CD8-positive, alpha-beta memory T cell (primary cell): ENCODE measurements around the gene ALPL. TPM values are rescaled to one million over a fixed set of nuclear protein-coding genes. Genes with fewer than 3 reads are reported as not detected.

ENCODE experiments used
- CTCF ChIA-PET: fragments of 350-600 bp; sonication (Branson Sonifier 250); formaldehyde crosslinking; loops from one replicate; lab custom pipeline; 2021; ENCODE audit warnings: antibody characterized with exemption; lab: Charles Lee
- POLR2A ChIA-PET: fragments of 350-600 bp; sonication (Branson Sonifier 250); formaldehyde crosslinking; loops from one replicate; lab custom pipeline; 2021; ENCODE audit warnings: antibody characterized with exemption; lab: Charles Lee
- DNase-seq, 5 donors: peaks; one replicate each; pipeline versions ENCODE4 v3.0.0 to v3.0.0-alpha.2; 2020 to 2022; ENCODE audit warnings: mixed read lengths in 1 of 5
- H3K27ac ChIP-seq: one replicate; pipeline ENCODE4 v1.7.0; 2013; ENCODE audit warnings: low read depth, mild to moderate bottlenecking, low read length, moderate library complexity
- H3K27me3 ChIP-seq: 2 replicates; pipeline ENCODE4 v1.7.0; 2013; ENCODE audit warnings: low read length, mild to moderate bottlenecking; ENCODE audit not compliant: insufficient read depth, poor library complexity, severe bottlenecking
- H3K36me3 ChIP-seq: 2 replicates; pipeline ENCODE4 v1.7.0; 2013; ENCODE audit warnings: mild to moderate bottlenecking, low read length, moderate library complexity; ENCODE audit not compliant: insufficient read depth
- H3K4me1 ChIP-seq: 2 replicates; pipeline ENCODE4 v1.7.0; 2013; ENCODE audit warnings: mild to moderate bottlenecking, low read length, moderate library complexity; ENCODE audit not compliant: insufficient read depth
- H3K4me3 ChIP-seq: 2 replicates; pipeline ENCODE4 v1.7.0; 2013; ENCODE audit warnings: mild to moderate bottlenecking, low read length
- H3K9me3 ChIP-seq: 2 replicates; pipeline ENCODE4 v1.7.0; 2013; ENCODE audit warnings: mild to moderate bottlenecking, low read length
- H3K27ac Mint-ChIP-seq, 8 donors: one replicate each; pipeline ENCODE4 v1.8.0; 2020 to 2021; ENCODE audit warnings: mixed read lengths in 8 of 8, mild to moderate bottlenecking in 6 of 8, inconsistent platforms in 3 of 8, moderate library complexity in 3 of 8
- H3K27me3 Mint-ChIP-seq, 2 donors: one replicate each; pipeline ENCODE4 v1.8.0; 2020 to 2021; ENCODE audit warnings: mixed read lengths in 2 of 2, mild to moderate bottlenecking in 1 of 2, moderate library complexity in 1 of 2
- H3K36me3 Mint-ChIP-seq, 3 donors: one replicate each; pipeline ENCODE4 v1.8.0; 2020 to 2021; ENCODE audit warnings: mixed read lengths in 3 of 3, inconsistent platforms in 1 of 3, mild to moderate bottlenecking in 1 of 3
- H3K4me1 Mint-ChIP-seq, 3 donors: one replicate each; pipeline ENCODE4 v1.8.0; 2020 to 2021; ENCODE audit warnings: mixed read lengths in 3 of 3, inconsistent platforms in 1 of 3, mild to moderate bottlenecking in 1 of 3
- H3K4me3 Mint-ChIP-seq, 7 donors: one replicate each; pipeline ENCODE4 v1.8.0; 2020 to 2021; ENCODE audit warnings: mixed read lengths in 7 of 7, mild to moderate bottlenecking in 6 of 7, moderate library complexity in 4 of 7, inconsistent platforms in 2 of 7
- H3K9me3 Mint-ChIP-seq, 5 donors: one replicate each; pipeline ENCODE4 v1.8.0; 2020 to 2022; ENCODE audit warnings: mixed read lengths in 5 of 5, mild to moderate bottlenecking in 3 of 5, moderate library complexity in 2 of 5, inconsistent platforms in 1 of 5
- polyA plus RNA-seq: library from polyadenylated mRNA; unstranded; fragments of 300-500 nt; fragmentation: Illumina TruSeq; gene quantifications from one replicate; pipeline ENCODE4 v1.2.3, GENCODE V29; 2021
- total RNA-seq, 2 experiments: library from RNA; stranded (reverse); gene quantifications; one replicate each; pipeline ENCODE4 v1.2.3, GENCODE V29; 2021

Gene ALPL
- total and polyA plus RNA-seq, 3 experiments from 2014 or later: not detected

- Mint-ChIP-seq H3K4me3 (no peak overlapping the region), H3K27me3 (peaks cover 8 to 23% of the 10 kb centered on the region in 2 donors), H3K36me3 (no peaks in the 10 kb centered on the region), H3K4me1 (no peaks in the 10 kb centered on the region), H3K9me3 (no peaks in the 10 kb centered on the region), H3K27ac (peak overlapping the region in 1 of 8 donors; percentile 50)
- ChIA-PET POLR2A (no interaction called here), CTCF (no interaction called here)
- Histone ChIP-seq H3K9me3 (no peaks in the 10 kb centered on the region), H3K36me3 (no peaks in the 10 kb centered on the region), H3K4me3 (no peak overlapping the region), H3K4me1 (no peaks in the 10 kb centered on the region), H3K27me3 (no peaks in the 10 kb centered on the region), H3K27ac (no peak overlapping the region)
- DNase-seq: no peak
These were observed 66.2 kb downstream of the ALPL start for GRCh38 chr1:21575351-21575942.

DNA sequence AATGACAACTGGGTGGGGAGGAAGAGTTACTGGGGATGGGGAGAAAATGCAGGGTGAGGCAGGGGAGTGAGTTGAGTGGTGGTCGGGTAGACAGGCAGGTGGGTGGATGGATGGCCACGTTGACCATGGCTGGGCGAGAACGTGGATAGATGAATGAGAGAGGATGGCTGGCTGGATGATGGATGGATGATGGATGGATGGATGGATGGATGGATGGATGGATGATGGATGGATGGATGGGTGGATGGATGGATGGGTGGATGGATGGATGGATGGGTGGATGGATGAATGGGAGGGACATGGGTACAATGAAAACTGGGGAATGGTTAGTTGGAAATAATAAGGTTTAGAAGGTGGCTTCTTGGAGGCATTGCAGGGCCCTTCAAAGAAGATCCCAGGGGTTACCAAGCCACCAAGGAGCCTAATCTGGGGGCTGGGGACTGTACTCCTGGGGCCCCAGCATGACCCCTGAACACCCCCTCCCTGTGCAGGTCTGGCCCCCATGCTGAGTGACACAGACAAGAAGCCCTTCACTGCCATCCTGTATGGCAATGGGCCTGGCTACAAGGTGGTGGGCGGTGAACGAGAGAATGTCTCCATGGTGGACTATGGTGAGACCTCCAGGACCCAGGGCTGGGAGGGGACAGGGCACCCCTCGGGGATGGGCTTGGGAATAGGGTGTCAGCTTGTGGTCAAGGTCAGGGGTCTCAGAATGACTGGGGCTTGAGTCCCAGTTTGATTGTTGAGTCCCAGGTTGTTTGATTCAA is 67.0 kb downstream of the ALPL start:
- Mint-ChIP-seq H3K36me3 (no peaks in the 10 kb centered on the region), H3K27ac (no peak overlapping the region), H3K4me1 (no peaks in the 10 kb centered on the region), H3K4me3 (no peak overlapping the region), H3K9me3 (no peaks in the 10 kb centered on the region), H3K27me3 (peaks cover 8 to 23% of the 10 kb centered on the region in 2 donors)
- no peaks in the 10 kb centered on the region for H3K4me1 ChIP-seq
- no peak overlapping the region for H3K4me3 ChIP-seq
- H3K27ac ChIP-seq: no peak overlapping the region
- no peaks in the 10 kb centered on the region for H3K9me3 ChIP-seq
- no peak for DNase-seq
- no peaks in the 10 kb centered on the region for H3K36me3 ChIP-seq
- ChIA-PET POLR2A (no interaction called here), CTCF (no interaction called here)
- H3K27me3 ChIP-seq: no peaks in the 10 kb centered on the region

DNA sequence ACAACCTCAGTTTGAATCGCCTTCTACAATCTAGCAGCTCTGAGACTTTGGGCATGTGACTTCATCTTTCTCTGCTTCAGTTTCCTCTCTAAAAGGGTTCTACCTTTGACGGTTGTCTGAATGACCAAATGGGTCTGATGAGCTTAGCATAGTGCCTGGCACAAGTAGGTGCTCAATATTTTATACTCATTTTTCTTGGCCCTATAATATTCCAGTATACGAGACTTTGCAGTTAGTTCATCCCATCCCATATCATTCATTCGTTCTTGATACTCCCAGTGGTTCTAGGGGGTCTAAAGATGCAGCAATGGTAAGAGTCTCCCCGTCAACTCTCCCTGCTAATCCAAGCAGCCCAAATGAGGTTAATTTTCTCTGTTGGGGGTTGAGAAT is 67.6 kb downstream of the ALPL start:
- Mint-ChIP-seq H3K4me1 (no peaks in the 10 kb centered on the region), H3K36me3 (no peaks in the 10 kb centered on the region), H3K4me3 (no peak overlapping the region), H3K9me3 (no peaks in the 10 kb centered on the region), H3K27ac (no peak overlapping the region), H3K27me3 (peaks cover 6 to 23% of the 10 kb centered on the region in 2 donors)
- Histone ChIP-seq H3K4me1 (no peaks in the 10 kb centered on the region), H3K27me3 (no peaks in the 10 kb centered on the region), H3K36me3 (no peaks in the 10 kb centered on the region), H3K27ac (no peak overlapping the region), H3K9me3 (no peaks in the 10 kb centered on the region), H3K4me3 (no peak overlapping the region)
- ChIA-PET CTCF (no interaction called here), POLR2A (no interaction called here)
- no peak for DNase-seq

- no peaks in the 10 kb centered on the region for H3K4me1 Mint-ChIP-seq
- Histone ChIP-seq H3K36me3 (no peaks in the 10 kb centered on the region), H3K27me3 (no peaks in the 10 kb centered on the region), H3K9me3 (no peaks in the 10 kb centered on the region), H3K27ac (no peak overlapping the region), H3K4me1 (no peaks in the 10 kb centered on the region), H3K4me3 (no peak overlapping the region)
- no peaks in the 10 kb centered on the region for H3K36me3 Mint-ChIP-seq
- DNase-seq: no peak
- CTCF ChIA-PET: no interaction called here
- no peaks in the 10 kb centered on the region for H3K9me3 Mint-ChIP-seq
- H3K27me3 Mint-ChIP-seq: peaks cover 6 to 23% of the 10 kb centered on the region in 2 donors
- POLR2A ChIA-PET: no interaction called here
- H3K4me3 Mint-ChIP-seq: no peak overlapping the region
- H3K27ac Mint-ChIP-seq: no peak overlapping the region
These were observed 68.1 kb downstream of the ALPL start for GRCh38 chr1:21577324-21577723.

DNA sequence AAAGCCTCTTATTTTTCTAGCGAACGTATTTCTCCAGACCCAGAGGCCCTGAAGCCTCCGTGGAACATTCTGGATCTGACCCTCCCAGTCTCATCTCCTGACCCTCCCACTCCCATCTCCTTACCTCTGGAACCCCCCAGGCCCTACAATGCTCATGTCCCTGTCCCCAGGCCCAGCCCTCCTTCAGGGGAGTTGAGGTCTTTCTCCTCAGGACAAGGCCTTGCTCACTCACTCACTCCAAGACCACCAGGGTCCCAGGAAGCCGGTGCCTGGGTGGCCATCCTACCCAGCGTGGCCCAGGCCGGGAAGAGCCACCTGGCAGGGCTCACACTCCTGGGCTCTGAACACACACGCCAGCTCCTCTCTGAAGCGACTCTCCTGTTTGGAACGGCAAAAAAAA is 68.7 kb downstream of the ALPL start:
- Histone ChIP-seq H3K36me3 (no peaks in the 10 kb centered on the region), H3K4me1 (no peaks in the 10 kb centered on the region), H3K27ac (no peak overlapping the region), H3K27me3 (no peaks in the 10 kb centered on the region), H3K9me3 (no peaks in the 10 kb centered on the region), H3K4me3 (no peak overlapping the region)
- ChIA-PET POLR2A (no interaction called here), CTCF (no interaction called here)
- no peaks in the 10 kb centered on the region for H3K9me3 Mint-ChIP-seq
- no peak overlapping the region for H3K4me3 Mint-ChIP-seq
- H3K4me1 Mint-ChIP-seq: no peaks in the 10 kb centered on the region
- peaks cover 9 to 26% of the 10 kb centered on the region in 2 donors for H3K27me3 Mint-ChIP-seq
- H3K36me3 Mint-ChIP-seq: no peaks in the 10 kb centered on the region
- H3K27ac Mint-ChIP-seq: no peak overlapping the region
- no peak for DNase-seq

DNA sequence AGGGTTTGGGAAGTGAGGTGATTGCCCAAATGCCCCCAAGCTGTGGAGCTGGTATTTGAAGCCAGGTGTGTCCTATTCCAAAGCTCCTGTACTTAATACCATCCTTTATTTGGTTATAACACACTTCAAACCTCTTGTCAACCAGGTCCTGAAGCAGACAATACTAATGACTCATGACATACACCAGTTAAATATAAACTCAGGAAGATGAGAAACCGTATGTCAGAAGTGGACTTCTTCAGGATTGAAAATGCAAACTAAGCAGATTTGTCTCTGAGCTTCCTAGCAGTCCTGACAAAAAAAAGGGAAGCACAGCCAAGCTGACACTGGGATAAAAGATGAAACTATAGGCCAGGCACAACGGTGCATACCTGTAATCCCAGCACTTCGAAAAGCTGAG is 70.6 kb downstream of the ALPL start:
- no peaks in the 10 kb centered on the region for H3K4me1 ChIP-seq
- H3K4me3 ChIP-seq: no peak overlapping the region
- Mint-ChIP-seq H3K4me1 (no peaks in the 10 kb centered on the region), H3K9me3 (no peaks in the 10 kb centered on the region), H3K27me3 (peaks cover 7 to 20% of the 10 kb centered on the region in 2 donors), H3K27ac (no peak overlapping the region), H3K4me3 (no peak overlapping the region), H3K36me3 (no peaks in the 10 kb centered on the region)
- H3K36me3 ChIP-seq: no peaks in the 10 kb centered on the region
- ChIA-PET POLR2A (no interaction called here), CTCF (no interaction called here)
- no peak for DNase-seq
- H3K27ac ChIP-seq: no peak overlapping the region
- H3K9me3 ChIP-seq: no peaks in the 10 kb centered on the region
- H3K27me3 ChIP-seq: no peaks in the 10 kb centered on the region

- no peak overlapping the region for H3K27ac ChIP-seq
- CTCF ChIA-PET: no interaction called here
These were observed 74.9 kb downstream of the ALPL start for GRCh38 chr1:21584096-21584495.

DNA sequence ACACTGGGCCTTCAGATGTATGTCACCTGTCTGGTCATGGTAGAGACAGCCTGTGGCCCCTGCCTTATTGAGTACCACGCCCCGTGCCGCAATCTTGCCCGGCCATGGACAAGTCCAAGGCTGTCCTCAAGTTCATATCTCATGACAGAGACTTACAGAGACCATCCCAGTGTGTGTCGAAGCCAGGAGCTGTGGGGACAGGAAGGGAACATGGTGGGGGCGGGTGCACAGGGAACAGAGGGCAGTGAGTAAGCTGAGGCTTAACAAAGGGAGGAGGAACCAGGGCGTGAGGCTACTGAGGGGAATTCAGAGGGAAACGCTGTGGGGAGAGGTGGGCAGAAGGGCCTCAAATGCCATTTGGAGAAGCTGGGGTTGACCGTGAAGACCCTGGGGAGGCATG is 75.8 kb downstream of the ALPL start:
- H3K4me1 Mint-ChIP-seq: no peaks in the 10 kb centered on the region
- no peaks in the 10 kb centered on the region for H3K36me3 Mint-ChIP-seq

More at GRCh38 chr1:21584096-21584495, 74.9 kb downstream of the ALPL start:
- Mint-ChIP-seq H3K9me3 (no peaks in the 10 kb centered on the region), H3K27me3 (peaks cover 11 to 28% of the 10 kb centered on the region in 2 donors), H3K27ac (no peak overlapping the region), H3K36me3 (no peaks in the 10 kb centered on the region), H3K4me3 (no peak overlapping the region), H3K4me1 (no peaks in the 10 kb centered on the region)
- POLR2A ChIA-PET: no interaction called here
- Histone ChIP-seq H3K36me3 (no peaks in the 10 kb centered on the region), H3K27me3 (no peaks in the 10 kb centered on the region), H3K9me3 (no peaks in the 10 kb centered on the region), H3K4me1 (no peaks in the 10 kb centered on the region), H3K4me3 (no peak overlapping the region)
- DNase-seq: no peak

More for the DNA sequence above, 75.8 kb downstream of the ALPL start:
- no peak overlapping the region for H3K4me3 ChIP-seq
- no peak for DNase-seq
- ChIA-PET POLR2A (no interaction called here), CTCF (no interaction called here)
- no peaks in the 10 kb centered on the region for H3K9me3 ChIP-seq
- Mint-ChIP-seq H3K9me3 (no peaks in the 10 kb centered on the region), H3K4me3 (no peak overlapping the region), H3K27me3 (peaks cover 11 to 29% of the 10 kb centered on the region in 2 donors), H3K27ac (no peak overlapping the region)
- no peaks in the 10 kb centered on the region for H3K27me3 ChIP-seq
- H3K4me1 ChIP-seq: no peaks in the 10 kb centered on the region
- no peaks in the 10 kb centered on the region for H3K36me3 ChIP-seq
- H3K27ac ChIP-seq: no peak overlapping the region
